ENCODE measurements around the gene EDAR. TPM values are rescaled to one million over a fixed set of nuclear protein-coding genes. Genes with fewer than 3 reads are reported as not detected.
A peak's percentile ranks its signal among the peaks of the same experiment; 100 is the strongest.

The EDAR gene
- total and polyA plus RNA-seq, 2 of the 4 experiments (the other 2 are of a cell fraction): not detected

DNA sequence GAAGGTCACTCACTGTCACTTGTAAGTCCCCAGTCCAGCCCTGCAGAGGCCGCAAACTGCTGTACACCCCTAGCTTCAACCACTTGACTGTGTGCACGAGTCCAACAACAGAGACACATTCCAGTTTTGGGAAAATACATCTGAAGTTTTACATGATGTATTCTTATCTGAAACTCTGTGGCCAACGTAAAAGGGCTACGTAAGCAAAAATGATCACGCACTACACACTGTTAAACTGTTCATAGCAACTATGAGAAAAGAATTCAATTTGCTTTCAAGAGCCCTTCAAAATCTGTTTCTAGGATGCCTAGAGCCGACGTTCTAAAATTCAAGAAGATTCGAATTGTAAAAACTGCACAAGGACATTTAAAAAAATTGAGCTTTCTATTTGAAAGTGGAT, 26.0 kb downstream of the EDAR start:
- in situ Hi-C loops (cut with MboI; ENCODE audit: low sequenced_read_pairs): no loop called here
- dilution Hi-C loops (cut with HindIII; ENCODE audit: low sequenced_read_pairs, unreplicated experiment): no loop called here
- CTCF ChIA-PET: no interaction called here

More for the DNA sequence above, 26.0 kb downstream of the EDAR start:
- Histone ChIP-seq H3K23ac (ENCODE audit: low read depth, low read length) (no peak overlapping the region), H2AFZ (replicated peaks; ENCODE audit: low read length, poor library complexity) (no peak overlapping the region), H3K9ac (ENCODE audit: low read depth, low read length) (no peak overlapping the region), H4K8ac (ENCODE audit: low read depth in 2 of 2, low read length in 2 of 2) (no peak overlapping the region), H4K20me1 (ENCODE audit: insufficient read depth, low read length) (no peaks in the 10 kb centered on the region), H3K4ac (ENCODE audit: low read depth, low read length) (no peak overlapping the region), H3K27ac (ENCODE audit: insufficient read depth, low read length) (no peak overlapping the region), H2BK120ac (ENCODE audit: low read depth, low read length) (no peak overlapping the region), H3K79me1 (ENCODE audit: low read depth in 1 of 2, low read length in 2 of 2) (no peaks in the 10 kb centered on the region), H3K18ac (ENCODE audit: low read depth, low read length) (no peak overlapping the region), H3K36me3 (ENCODE audit: control insufficient read depth, insufficient read depth, low read length) (no peaks in the 10 kb centered on the region), H3K14ac (replicated peaks; ENCODE audit: low read depth, low read length) (no peak overlapping the region), H4K5ac (ENCODE audit: low read depth, low read length) (no peak overlapping the region), H3K4me2 (ENCODE audit: low read depth, low read length) (no peak overlapping the region), H2BK5ac (ENCODE audit: low read depth, low read length, poor library complexity, severe bottlenecking) (no peak overlapping the region), H2AK5ac (ENCODE audit: low read depth, low read length) (no peak overlapping the region), H3K4me3 (ENCODE audit: insufficient read depth, low read depth, low read length) (no peak overlapping the region), H3K9me3 (ENCODE audit: control insufficient read depth, insufficient read depth, low read length) (no peaks in the 10 kb centered on the region), H2BK15ac (ENCODE audit: low read depth, low read length) (no peak overlapping the region), H3K27me3 (ENCODE audit: control insufficient read depth, insufficient read depth, low read length) (peaks cover 76% of the 10 kb centered on the region), H2BK20ac (ENCODE audit: low read depth, low read length) (no peak overlapping the region), H3K56ac (ENCODE audit: extremely low read depth, insufficient read depth, low read length) (no peak overlapping the region), H2AK9ac (replicated peaks; ENCODE audit: low read depth, low read length, poor library complexity) (no peak overlapping the region), H3K4me1 (ENCODE audit: control insufficient read depth, insufficient read depth, low read length) (no peaks in the 10 kb centered on the region), H3K9me1 (ENCODE audit: insufficient read depth, low read length) (no peaks in the 10 kb centered on the region), H4K91ac (ENCODE audit: insufficient read depth, low read depth, low read length) (no peak overlapping the region)
- POLR2A ChIA-PET (ENCODE audit: unreplicated experiment): no interaction called here
- BruUV-seq (replicated peaks): no TSS peak
- 74% methylated on average over 6 of the region's 8 CpGs; no CpG with 5 or more reads in 1 of the 2 experiments for WGBS, 2 experiments (ENCODE audit: extremely low coverage in 2 of 2, insufficient read length in 1 of 2)
- no peak for DNase-seq
- ATAC-seq (ENCODE audit: low read depth): no peak
- peak; percentile 34; the same call in 1 of the 2 replicates for TF ChIP-seq MAFK (IDR thresholded peaks at IDR 0.05; ENCODE audit: low read depth, low read length)
- TF ChIP-seq RFX5 (IDR thresholded peaks at IDR 0.05; ENCODE audit: low read depth, low read length): no peak
- no peak for TF ChIP-seq FOS (IDR thresholded peaks at IDR 0.05; ENCODE audit: low read depth, low read length)
- TF ChIP-seq POLR2A (IDR thresholded peaks at IDR 0.05; ENCODE audit: low read depth, low read length): no peak
- intact Hi-C loops (cut with micrococcal nuclease): no loop called here

Data from IMR-90 (cell line).